NB4 (cell line): ENCODE measurements around the gene FAR1.

Source experiments
- CTCF ChIP-seq: IDR thresholded peaks from one replicate; pipeline ENCODE4 v1.5.1; 2012; ENCODE audit warnings: low read depth, low read length
- MYC ChIP-seq: IDR thresholded peaks from 2 replicates; pipeline ENCODE4 v1.6.1; 2011; ENCODE audit warnings: low read depth, low read length
- POLR2A ChIP-seq: IDR thresholded peaks from 2 replicates; pipeline ENCODE4 v1.6.1; 2011; ENCODE audit warnings: mild to moderate bottlenecking; ENCODE audit not compliant: insufficient read length; ENCODE audit errors: extremely low read depth
- TF ChIP-seq, protein P1 (sequence below): IDR thresholded peaks from 2 replicates; pipeline ENCODE4 v1.6.1; 2011; ENCODE audit warnings: low read depth, low read length

DNA sequence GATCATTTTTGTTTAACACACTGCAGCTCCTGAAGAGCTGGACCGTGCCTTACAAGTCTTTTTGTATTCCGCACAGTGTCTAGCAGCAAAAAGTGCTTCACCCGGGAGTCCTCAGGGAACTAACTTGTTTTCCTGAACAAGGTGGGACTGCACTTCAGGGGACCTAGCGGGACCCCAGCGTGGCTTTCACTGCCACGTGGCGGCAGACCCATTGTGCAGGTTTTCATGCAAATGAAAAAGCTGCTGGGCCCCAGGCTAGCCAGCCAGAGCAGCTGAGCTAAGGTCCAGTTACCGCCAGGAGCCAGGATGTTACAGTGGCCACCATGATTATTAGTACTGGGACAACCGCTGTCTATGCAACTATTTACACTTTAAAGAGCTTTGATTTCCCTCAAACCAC is 90.6 kb downstream of the FAR1 start:
- TF ChIP-seq POLR2A (no peak), CTCF (no peak), MYC (no peak)
- TF ChIP-seq, protein P1, sequence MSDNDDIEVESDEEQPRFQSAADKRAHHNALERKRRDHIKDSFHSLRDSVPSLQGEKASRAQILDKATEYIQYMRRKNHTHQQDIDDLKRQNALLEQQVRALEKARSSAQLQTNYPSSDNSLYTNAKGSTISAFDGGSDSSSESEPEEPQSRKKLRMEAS, result no peak
